K562 (cell line): ENCODE data around the gene ST14. TPM values are rescaled to one million over a fixed set of nuclear protein-coding genes. Genes with fewer than 3 reads are reported as not detected.

ENCODE experiments used
- ARID3B ChIP-seq: fragments of 250-450 bp; sonication (Bioruptor Pico); IDR thresholded peaks from 2 replicates; pipeline ENCODE4 v1.4.0; 2020; ENCODE audit warnings: borderline replicate concordance
- ARNT ChIP-seq, 2 experiments: fragments of 450-650 bp; IDR thresholded peaks; 2 replicates each; pipeline ENCODE4 v1.6.1; 2016; ENCODE audit warnings: mild to moderate bottlenecking in 1 of 2
- ATF2 ChIP-seq: sonication (generic); formaldehyde crosslinking; IDR thresholded peaks from 2 replicates; pipeline ENCODE4 v1.8.1; 2022; ENCODE audit warnings: missing genetic modification reagents
- ATF7 ChIP-seq: fragments of 450-650 bp; IDR thresholded peaks from 2 replicates; pipeline ENCODE4 v1.7.1; 2014; ENCODE audit warnings: mild to moderate bottlenecking, moderate library complexity
- CBX1 ChIP-seq: sonication (generic); IDR thresholded peaks from 2 replicates; pipeline ENCODE4 v1.6.1; 2016; ENCODE audit warnings: antibody characterized with exemption, low read depth, mild to moderate bottlenecking
- CEBPG ChIP-seq, 3 experiments: fragments of 200-800 bp in 1 of 3; sonication (Bioruptor generic) in 1 of 3; sonication (generic) in 1 of 3; formaldehyde crosslinking in 1 of 3; IDR thresholded peaks in 2 of 3; conservative IDR thresholded peaks in 1 of 3; 2 replicates each; pipeline versions ENCODE4 v1.6.1 to v1.8.0; 2016 to 2022; ENCODE audit warnings: missing compliant biosample characterization in 2 of 3, missing genetic modification characterization in 2 of 3, mild to moderate bottlenecking in 1 of 3, missing genetic modification reagents in 1 of 3
- E2F6 ChIP-seq, 2 experiments: IDR thresholded peaks; 2 replicates each; pipeline ENCODE4 v1.6.1; 2011; ENCODE audit warnings: borderline replicate concordance in 1 of 2, control low read depth in 1 of 2, low read depth in 1 of 2, low read length in 1 of 2, mild to moderate bottlenecking in 1 of 2, mixed read lengths in 1 of 2, moderate library complexity in 1 of 2; ENCODE audit not compliant: insufficient read depth in 1 of 2, insufficient read length in 1 of 2, poor library complexity in 1 of 2, severe bottlenecking in 1 of 2; ENCODE audit errors: extremely low read depth in 1 of 2
- GTF3C2 ChIP-seq: IDR thresholded peaks from 3 replicates; pipeline ENCODE4 v1.6.1; 2011; ENCODE audit warnings: borderline replicate concordance, mild to moderate bottlenecking, moderate library complexity; ENCODE audit not compliant: insufficient read length; ENCODE audit errors: extremely low read depth
- KDM1A ChIP-seq, 2 experiments: fragments of 450-650 bp; IDR thresholded peaks; 2 replicates each; pipeline ENCODE4 v1.6.1; 2016; ENCODE audit warnings: mild to moderate bottlenecking in 2 of 2
- MECOM ChIP-seq: fragments of 250-450 bp; sonication (Bioruptor Pico); IDR thresholded peaks from 2 replicates; pipeline ENCODE4 v1.8.0; 2022; ENCODE audit warnings: inconsistent platforms
- MXD1 ChIP-seq: fragments of 250-450 bp; sonication (Bioruptor Pico); IDR thresholded peaks from 2 replicates; pipeline ENCODE4 v1.8.0; 2021; ENCODE audit warnings: borderline replicate concordance, mild to moderate bottlenecking, moderate library complexity; ENCODE audit not compliant: poor library complexity, severe bottlenecking
- RBM17 ChIP-seq: fragments of 200-400 bp; formaldehyde crosslinking; IDR thresholded peaks from 2 replicates; pipeline ENCODE4 v1.6.1; 2017; ENCODE audit warnings: low read depth, mild to moderate bottlenecking, low read length, borderline replicate concordance
- TGIF2 ChIP-seq: sonication (generic); formaldehyde crosslinking; IDR thresholded peaks from 2 replicates; pipeline ENCODE4 v1.8.1; 2022; ENCODE audit warnings: mild to moderate bottlenecking, missing genetic modification reagents, moderate library complexity
- YBX1 ChIP-seq: fragments of 450-650 bp; IDR thresholded peaks from 2 replicates; pipeline ENCODE4 v1.7.1; 2016; ENCODE audit warnings: mild to moderate bottlenecking
- ZNF165 ChIP-seq: fragments of 250-450 bp; sonication (Bioruptor Pico); IDR thresholded peaks from 2 replicates; pipeline ENCODE4 v1.4.0; 2020; ENCODE audit warnings: borderline replicate concordance
- ZNF589 ChIP-seq: fragments of 200-800 bp; sonication (Bioruptor generic); IDR thresholded peaks from 2 replicates; pipeline ENCODE4 v1.6.1; 2016; ENCODE audit warnings: low read depth, missing genetic modification characterization, missing compliant biosample characterization
- ZNF644 ChIP-seq: fragments of 200-800 bp; sonication (Bioruptor generic); IDR thresholded peaks from 2 replicates; pipeline ENCODE4 v1.6.1; 2016; ENCODE audit warnings: low read depth, missing genetic modification characterization, missing compliant biosample characterization
- polyA plus RNA-seq, 8 experiments: library from polyadenylated mRNA; depleted of rRNA in 4 of 8; stranded (reverse) in 5 of 8; unstranded in 3 of 8; fragments of >200 nt; fragmentation: Nextera tagmentation in 2 of 8; fragmentation: Illumina TruSeq in 1 of 8; extraction: Ambion mirVana in 2 of 8; extraction: Trizol in 1 of 8; gene quantifications; 2 replicates each; pipeline versions ENCODE4 v1.2.1 to v1.2.3, GENCODE V29; 2011 to 2014; ENCODE audit warnings: inconsistent platforms in 1 of 8, missing spikeins in 1 of 8
- total RNA-seq, 7 experiments: library from RNA; depleted of rRNA in 6 of 7; stranded (reverse); fragments of >200 nt in 6 of 7; fragmentation: Illumina TruSeq in 2 of 7; extraction: Trizol in 2 of 7; gene quantifications; 2 replicates each; pipeline versions ENCODE4 v1.2.1 to v1.2.3, GENCODE V29; 2011 to 2021; ENCODE audit warnings: low replicate concordance in 1 of 7

The ST14 gene
- total and polyA plus RNA-seq, 9 of the 15 experiments (the other 6 are each of a cell fraction or from before 2014, with no cell fraction given) = 0.08 to 0.20 TPM; not detected in 7

GRCh38 chr11:130163346-130164220, 4.0 kb downstream of the ST14 start (continued):
- no peak for TF ChIP-seq GTF3C2
- TF ChIP-seq ATF2 (CRISPR knock-in tag) = no peak
- no peak for TF ChIP-seq KDM1A (IDR thresholded peaks at IDR 0.05)
- TF ChIP-seq ZNF165 (CRISPR knock-in tag) = no peak
- no peak for TF ChIP-seq TGIF2
- TF ChIP-seq YBX1 = no peak
- no peak for TF ChIP-seq MECOM (CRISPR knock-in tag)
- no peak for TF ChIP-seq MXD1 (CRISPR knock-in tag)
- no peak for TF ChIP-seq CBX1
- no peak for TF ChIP-seq ZNF644
- TF ChIP-seq ATF7 = 0 out of 2 replicates have a peak, but pooled peaks have one; percentile 18
- no peak for TF ChIP-seq ARNT (IDR thresholded peaks at IDR 0.05)
- peak in 1 of 2 experiments; percentile 29 for TF ChIP-seq E2F6 (IDR thresholded peaks at IDR 0.05; ENCODE audit: borderline replicate concordance in 1 of 2, extremely low read depth in 1 of 2, insufficient read depth in 1 of 2, insufficient read length in 1 of 2, low read depth in 1 of 2, low read length in 1 of 2, poor library complexity in 1 of 2, severe bottlenecking in 1 of 2)
- no peak for TF ChIP-seq RBM17
- no peak for TF ChIP-seq ZNF589 (CRISPR knock-in tag)
- TF ChIP-seq ARID3B = no peak
- TF ChIP-seq CEBPG (CRISPR knock-in tag; IDR thresholded peaks at IDR 0.05) = no peak
- peak; percentile 70 to 73 for TF ChIP-seq CEBPG (tag; conservative IDR thresholded peaks at IDR 0.05 in 1 of 2, IDR thresholded peaks at IDR 0.05 in 1 of 2)
